Sigmoid colon (tissue), 4 donors: ENCODE measurements around the gene SLC6A6.

Experiments used
- CTCF ChIP-seq, 4 experiments: fragments of 450-650 bp in 3 of 4; fragments of 200-600 bp in 1 of 4; IDR thresholded peaks; one replicate each; pipeline ENCODE4 v1.5.1; 2016 to 2019; ENCODE audit warnings: antibody characterized with exemption in 4 of 4, mild to moderate bottlenecking in 3 of 4, moderate library complexity in 2 of 4
- EP300 ChIP-seq, 4 donors: sonication (generic); formaldehyde crosslinking; IDR thresholded peaks; one replicate each; pipeline ENCODE4 v1.6.1; 2017; ENCODE audit warnings: antibody characterized with exemption in 4 of 4
- POLR2A ChIP-seq, 2 donors: fragments of 450-650 bp; IDR thresholded peaks; one replicate each; pipeline ENCODE4 v1.6.1; 2016; ENCODE audit warnings: antibody characterized with exemption in 2 of 2, mild to moderate bottlenecking in 2 of 2, moderate library complexity in 2 of 2
- POLR2AphosphoS5 ChIP-seq, 4 donors: sonication (generic); formaldehyde crosslinking; IDR thresholded peaks; one replicate each; pipeline ENCODE4 v1.6.1; 2017; ENCODE audit warnings: antibody characterized with exemption in 4 of 4

GRCh38 chr3:14401692-14402303, 608 bp upstream of the SLC6A6 start:
- TF ChIP-seq CTCF (IDR thresholded peaks at IDR 0.05): no peak
- no peak for TF ChIP-seq POLR2A (IDR thresholded peaks at IDR 0.05)
- TF ChIP-seq POLR2AphosphoS5 (IDR thresholded peaks at IDR 0.05): no peak
- no peak for TF ChIP-seq EP300 (IDR thresholded peaks at IDR 0.05)
